ENCODE measurements around the gene SLC25A47. TPM values are rescaled to one million over a fixed set of nuclear protein-coding genes. Genes with fewer than 3 reads are reported as not detected.

The SLC25A47 gene
- total and polyA plus RNA-seq, 2 donors (not counting 1 experiment from before 2014, with no cell fraction given) = not detected

DNA sequence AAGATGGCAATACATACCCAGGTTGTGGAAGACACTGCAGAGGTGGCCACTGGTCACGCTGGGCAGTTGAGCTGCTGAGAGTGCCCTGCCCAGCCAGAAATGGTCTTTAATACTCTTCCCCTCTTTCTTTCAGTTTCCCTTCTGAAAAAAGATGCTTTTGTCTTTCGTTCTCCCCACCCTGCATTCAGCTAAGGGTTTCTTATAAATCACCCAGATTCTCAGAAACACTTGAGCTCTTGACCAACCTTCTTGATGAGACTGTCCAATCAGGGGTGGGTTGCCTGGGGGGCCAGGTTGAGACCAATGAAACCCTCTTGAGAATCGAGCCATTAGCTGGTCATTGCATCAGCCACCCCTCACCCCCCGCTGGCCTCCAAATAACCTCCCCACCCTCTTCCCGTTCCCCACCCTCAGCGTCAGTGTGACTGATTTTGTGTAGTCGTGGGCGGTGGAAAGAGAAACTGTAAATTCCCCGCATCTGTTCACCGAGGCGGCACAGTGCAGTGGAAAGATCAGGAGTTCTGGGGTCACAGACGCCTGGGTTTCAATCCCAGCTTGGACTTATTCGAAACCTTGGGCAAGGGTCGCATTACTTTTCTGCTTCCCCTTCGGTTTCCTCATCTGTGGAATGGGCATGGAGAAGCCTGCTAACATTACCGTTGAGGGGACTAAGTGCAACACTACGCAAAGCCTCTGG is 52.3 kb downstream of the SLC25A47 start:
- Histone ChIP-seq H4K20me1 (ENCODE audit: control insufficient read depth, insufficient read depth, low read length, poor library complexity, severe bottlenecking) (no peaks in the 10 kb centered on the region), H3K27me3 (replicated peaks in 1 of 4; ENCODE audit: control extremely low read depth in 1 of 4, control insufficient read depth in 3 of 4, insufficient read depth in 4 of 4, low read length in 3 of 4) (no peaks in the 10 kb centered on the region), H3K9me3 (ENCODE audit: control extremely low read depth in 1 of 3, control insufficient read depth in 2 of 3, insufficient read depth in 1 of 3, low read length in 2 of 3) (no peaks in the 10 kb centered on the region), H3K4me1 (ENCODE audit: control insufficient read depth in 2 of 2, insufficient read depth in 2 of 2, low read length in 2 of 2) (peaks cover 32 to 46% of the 10 kb centered on the region in 2 donors), H3K9ac (ENCODE audit: low read length) (peak overlapping the region; percentile 80), H3K27ac (ENCODE audit: low read length in 2 of 2) (peak overlapping the region; percentile 62 to 93), H3K36me3 (replicated peaks in 1 of 2; ENCODE audit: control extremely low read depth in 1 of 2, control insufficient read depth in 1 of 2, extremely low read depth in 1 of 2, insufficient read depth in 2 of 2, low read length in 1 of 2) (peaks cover 0 to 3% of the 10 kb centered on the region in 2 experiments), H3K4me2 (replicated peaks; ENCODE audit: low read depth, low read length, poor library complexity, severe bottlenecking) (peak overlapping the region; percentile 90), H3K79me2 (ENCODE audit: control insufficient read depth, insufficient read depth, low read length) (peaks cover 33% of the 10 kb centered on the region), H3K4me3 (ENCODE audit: control extremely low read depth in 1 of 5, extremely low read depth in 1 of 5, insufficient read depth in 1 of 5, low read depth in 2 of 5, low read length in 4 of 5) (peak overlapping the region; percentile 70 to 93 (median 84)), H2AFZ (ENCODE audit: insufficient read depth, low read depth, low read length, poor library complexity, severe bottlenecking) (peak overlapping the region; percentile 77)
- ChIA-PET POLR2A (interaction anchor here (0.9 to 1.6 kb wide), 2 partner anchors 78 to 139 kb away, joined by 3 to 4 read pairs; no protein-coding TSS in a partner anchor), CTCF (interaction anchor here (0.7 to 4.8 kb wide), 4 partner anchors 34 to 132 kb away, joined by 3 to 52 read pairs (median 4); no protein-coding TSS in a partner anchor)
- H3K9me3 Mint-ChIP-seq (ENCODE audit: insufficient read depth) = no peaks in the 10 kb centered on the region
- peak; percentile 60 for DNase-seq
- H3K27ac Mint-ChIP-seq = peak overlapping the region; percentile 93
- peak overlapping the region; percentile 95 for H3K4me3 Mint-ChIP-seq
- no peaks in the 10 kb centered on the region for H3K27me3 Mint-ChIP-seq
- intact Hi-C loops (cut with micrococcal nuclease) = loop anchor here (5.0 kb wide), 4 partner anchors 33 to 1987 kb away; partner anchors contain the start of genes CINP, CYP46A1 and TECPR2
- ATAC-seq (ENCODE audit: low read depth) = peak; percentile 6
- peaks cover 40% of the 10 kb centered on the region for H3K4me1 Mint-ChIP-seq
- TF ChIP-seq EZH2 (IDR thresholded peaks at IDR 0.05; ENCODE audit: borderline replicate concordance, insufficient read depth, low read depth, low read length, poor library complexity, severe bottlenecking) (no peak), CTCF (IDR thresholded peaks at IDR 0.05) (no peak)
- 3% methylated on average over 12 of the region's 17 CpGs for WGBS (ENCODE audit: insufficient coverage)

Measured in B cell (primary cell).